Mucosa of stomach (tissue), 1 donor: ENCODE data around the gene ART5.
"Not testable (repeated sequence)": the region's sequence is repeated elsewhere in the genome, so short reads cannot be mapped to it uniquely, and the experiment has no call there.

Experiments
- H3K27me3 ChIP-seq: one replicate; pipeline ENCODE4 v1.7.0; 2013; ENCODE audit warnings: mild to moderate bottlenecking, low read length; ENCODE audit not compliant: control insufficient read depth, insufficient read depth
- H3K36me3 ChIP-seq: one replicate; pipeline ENCODE4 v1.7.0; 2013; ENCODE audit warnings: low read length; ENCODE audit not compliant: control insufficient read depth, insufficient read depth
- H3K4me1 ChIP-seq: one replicate; pipeline ENCODE4 v1.7.0; 2013; ENCODE audit warnings: mild to moderate bottlenecking, low read length; ENCODE audit not compliant: control insufficient read depth, insufficient read depth
- H3K4me3 ChIP-seq: one replicate; pipeline ENCODE4 v1.7.0; 2013; ENCODE audit warnings: low read length
- H3K9ac ChIP-seq: one replicate; pipeline ENCODE4 v1.7.0; 2013; ENCODE audit warnings: mild to moderate bottlenecking, low read length, moderate library complexity
- H3K9me3 ChIP-seq: one replicate; pipeline ENCODE4 v1.7.0; 2013; ENCODE audit warnings: mild to moderate bottlenecking, low read length, moderate library complexity; ENCODE audit not compliant: control insufficient read depth
- donor health status: Pancreatic carcinoma.

The ART5 gene

GRCh38 chr11:3611976-3612678 is 29.7 kb downstream of the ART5 start:
- H3K27me3 ChIP-seq: peaks cover 5% of the 10 kb centered on the region
- no peak overlapping the region for H3K4me3 ChIP-seq
- H3K4me1 ChIP-seq: no peaks in the 10 kb centered on the region
- H3K9ac ChIP-seq: no peak overlapping the region
- H3K9me3 ChIP-seq: no peaks in the 10 kb centered on the region
- no peaks in the 10 kb centered on the region for H3K36me3 ChIP-seq

DNA sequence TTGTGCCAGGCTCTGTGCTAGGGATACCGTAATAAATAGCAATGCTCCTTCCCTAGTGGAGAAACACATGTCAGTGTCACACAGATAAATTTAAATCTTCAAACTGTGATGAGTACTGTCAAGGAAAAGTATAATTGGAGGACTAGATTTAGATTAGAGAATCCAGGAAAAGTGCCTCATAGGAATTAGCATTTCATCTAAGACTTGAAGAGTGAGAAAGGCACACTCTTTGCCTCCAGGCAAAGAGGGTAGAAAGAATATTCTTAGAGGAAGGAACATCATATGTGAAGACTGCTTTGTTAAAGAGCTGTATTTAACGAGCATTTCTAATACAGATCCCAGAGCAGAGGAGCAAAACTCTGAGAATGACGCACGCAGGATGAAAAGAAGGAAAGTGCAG is 30.9 kb downstream of the ART5 start:
- Histone ChIP-seq H3K4me3 (no peak overlapping the region), H3K9me3 (no peaks in the 10 kb centered on the region), H3K27me3 (peaks cover 3% of the 10 kb centered on the region), H3K36me3 (no peaks in the 10 kb centered on the region), H3K4me1 (no peaks in the 10 kb centered on the region), H3K9ac (no peak overlapping the region)

DNA sequence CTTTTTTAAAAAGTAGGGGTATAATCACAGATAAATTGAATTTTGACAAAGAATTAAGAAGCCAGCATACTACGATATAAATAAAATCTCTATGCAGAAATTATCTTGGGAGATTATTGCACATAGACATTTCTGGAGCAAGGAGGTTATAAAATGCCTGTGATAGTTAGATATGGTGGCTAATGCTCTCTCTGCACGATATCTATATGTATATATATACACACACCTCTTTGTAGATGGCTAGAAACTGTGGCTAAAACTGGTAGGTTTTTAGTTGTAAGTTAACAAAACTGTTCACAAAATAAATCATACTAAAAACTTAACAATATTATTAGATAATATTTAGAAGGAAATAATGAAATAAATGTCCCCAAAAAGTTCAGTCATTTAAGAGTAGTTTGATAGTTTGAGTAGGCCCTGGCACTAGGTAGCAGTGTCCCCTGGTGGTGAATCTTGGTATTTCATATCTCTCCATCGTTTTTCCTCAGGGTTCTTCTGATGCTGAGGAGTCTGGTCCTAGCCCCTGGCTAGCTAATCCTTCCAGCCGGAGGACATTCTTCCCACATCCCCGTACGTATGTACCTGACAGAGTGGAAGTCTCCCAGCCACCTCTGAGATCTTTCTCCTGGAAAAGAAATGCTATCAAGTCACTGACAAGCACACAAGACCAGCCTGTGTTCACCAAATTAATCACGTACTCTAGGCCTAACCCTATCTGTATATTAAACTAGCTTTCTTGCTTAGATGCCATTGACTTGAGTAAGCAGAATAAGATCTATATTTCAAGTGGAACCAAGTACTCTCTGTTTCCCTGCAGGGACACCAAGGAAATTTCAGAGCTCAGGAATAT is 32.2 kb downstream of the ART5 start:
- Histone ChIP-seq H3K4me3 (no peak overlapping the region), H3K9me3 (no peaks in the 10 kb centered on the region)

DNA sequence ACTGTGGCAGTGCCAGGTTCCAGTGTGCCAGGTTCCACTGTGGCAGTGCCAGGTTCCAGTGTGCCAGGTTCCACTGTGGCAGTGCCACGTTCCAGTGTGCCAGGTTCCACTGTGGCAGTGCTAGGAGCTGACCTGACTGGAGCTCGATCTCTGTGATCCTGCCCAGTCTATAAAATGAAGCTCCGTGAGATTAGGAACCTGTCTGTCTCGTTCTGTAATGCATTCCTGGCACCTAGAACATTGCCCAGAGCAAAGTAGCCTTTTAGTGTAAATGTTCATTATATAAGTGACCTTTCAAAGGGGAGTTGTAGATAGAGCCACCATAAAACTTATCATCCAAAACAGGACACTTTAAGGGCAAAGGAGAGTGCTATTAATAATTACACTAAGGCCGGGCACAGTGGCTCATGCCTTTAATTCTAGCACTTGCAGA is 36.0 kb downstream of the ART5 start:
- no peaks in the 10 kb centered on the region for H3K36me3 ChIP-seq
- no peaks in the 10 kb centered on the region for H3K9me3 ChIP-seq
- no peak overlapping the region for H3K9ac ChIP-seq
- no peaks in the 10 kb centered on the region for H3K4me1 ChIP-seq
- no peak overlapping the region for H3K4me3 ChIP-seq
- no peaks in the 10 kb centered on the region for H3K27me3 ChIP-seq

More for the DNA sequence above, 32.2 kb downstream of the ART5 start:
- H3K4me1 ChIP-seq: no peaks in the 10 kb centered on the region
- H3K36me3 ChIP-seq: no peaks in the 10 kb centered on the region
- H3K27me3 ChIP-seq: no peaks in the 10 kb centered on the region
- H3K9ac ChIP-seq: no peak overlapping the region

GRCh38 chr11:3605283-3605662 is 36.5 kb downstream of the ART5 start:
- Histone ChIP-seq H3K27me3 (no peaks in the 10 kb centered on the region), H3K9ac (no peak overlapping the region), H3K4me1 (no peaks in the 10 kb centered on the region), H3K9me3 (no peaks in the 10 kb centered on the region), H3K36me3 (no peaks in the 10 kb centered on the region), H3K4me3 (no peak overlapping the region)

DNA sequence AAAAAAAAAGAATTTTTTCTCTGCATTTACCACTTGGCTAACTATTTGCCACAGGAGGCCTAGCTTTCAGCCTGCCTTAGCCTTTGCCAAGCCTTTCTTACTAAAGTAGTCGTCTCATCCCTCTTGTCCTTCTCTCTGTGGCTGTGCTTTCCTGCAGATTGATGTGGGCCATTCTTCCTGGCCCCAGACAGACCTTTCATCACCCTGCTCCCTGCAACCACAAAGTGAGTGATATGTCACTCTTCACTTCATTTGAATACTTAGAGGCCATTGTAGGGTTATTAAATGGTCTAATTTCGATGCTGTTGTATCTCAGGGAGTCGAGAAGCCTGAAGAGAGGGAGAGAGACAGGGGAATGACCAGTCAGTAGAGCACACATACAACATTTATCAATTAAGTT is 37.6 kb downstream of the ART5 start:
- Histone ChIP-seq H3K9ac (no peak overlapping the region), H3K36me3 (no peaks in the 10 kb centered on the region), H3K4me1 (no peaks in the 10 kb centered on the region), H3K27me3 (no peaks in the 10 kb centered on the region), H3K9me3 (no peaks in the 10 kb centered on the region), H3K4me3 (no peak overlapping the region)

DNA sequence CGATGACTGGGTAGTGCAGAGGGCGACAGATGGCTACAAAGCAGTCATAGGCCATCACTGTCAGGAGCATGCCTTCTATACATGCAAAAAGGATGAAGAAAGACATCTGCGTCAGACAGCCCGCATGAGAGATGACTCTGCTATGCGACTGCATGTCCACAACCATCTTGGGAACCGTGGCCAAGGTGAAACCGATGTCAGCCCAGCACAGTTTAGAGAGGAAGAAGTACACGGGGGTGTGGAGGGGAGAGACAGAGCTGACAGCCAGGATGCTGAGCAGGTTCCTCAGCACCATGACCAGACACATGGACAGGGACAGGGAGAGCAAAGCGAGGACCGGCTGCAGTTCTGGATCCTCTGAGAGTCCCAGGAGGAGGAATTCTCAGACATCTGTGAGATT is 41.6 kb downstream of the ART5 start:
- not testable (repeated sequence) for H3K9ac ChIP-seq, H3K4me3 ChIP-seq, H3K9me3 ChIP-seq, H3K4me1 ChIP-seq, H3K36me3 ChIP-seq, H3K27me3 ChIP-seq

- not testable (repeated sequence) for H3K4me3 ChIP-seq, H3K36me3 ChIP-seq, H3K9ac ChIP-seq, H3K27me3 ChIP-seq, H3K4me1 ChIP-seq, H3K9me3 ChIP-seq
Observed at GRCh38 chr11:3597743-3598142, 44.0 kb downstream of the ART5 start.

DNA sequence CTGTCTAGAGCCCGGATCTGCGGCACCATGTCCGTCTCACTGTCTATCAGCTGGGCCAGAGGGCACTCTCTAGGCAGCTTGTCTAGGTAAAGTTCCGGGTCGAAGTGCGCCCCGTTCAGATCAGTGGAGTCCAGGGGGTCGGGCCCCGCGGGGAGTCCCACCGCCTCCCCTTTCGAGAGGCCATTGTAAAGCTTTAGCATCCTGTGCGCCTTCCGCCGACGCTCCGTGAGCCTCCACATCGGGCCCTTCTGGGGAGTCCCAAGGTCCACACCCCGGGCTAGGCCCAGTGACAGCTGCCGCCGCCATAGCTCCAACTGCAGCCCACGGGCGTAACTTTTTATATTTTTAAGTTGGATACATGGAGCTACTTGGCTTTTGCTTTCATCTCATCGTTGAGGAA is 50.5 kb downstream of the ART5 start:
- H3K9ac ChIP-seq, H3K27me3 ChIP-seq, H3K36me3 ChIP-seq, H3K4me1 ChIP-seq, H3K9me3 ChIP-seq, H3K4me3 ChIP-seq: not testable (repeated sequence)

DNA sequence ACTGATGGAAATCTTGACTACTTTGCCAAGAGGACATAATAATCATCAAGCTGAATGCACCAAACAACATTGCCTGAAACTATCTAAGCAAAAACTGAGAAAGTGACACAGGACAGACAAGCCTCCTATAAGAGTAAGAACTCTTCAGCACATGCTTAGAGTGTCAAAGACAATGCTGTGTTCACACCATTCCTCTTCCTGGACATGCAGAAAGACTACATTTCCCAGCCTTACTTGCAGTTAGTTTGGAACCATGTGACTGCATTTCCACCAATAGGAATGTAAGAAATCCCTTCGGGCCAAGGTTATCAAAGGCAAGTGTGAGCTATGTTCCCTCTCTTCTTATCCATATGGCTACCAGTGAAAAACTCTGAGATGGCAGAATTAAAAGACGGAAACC is 51.6 kb downstream of the ART5 start:
- H3K9ac ChIP-seq, H3K9me3 ChIP-seq, H3K4me3 ChIP-seq, H3K36me3 ChIP-seq, H3K27me3 ChIP-seq, H3K4me1 ChIP-seq: not testable (repeated sequence)

GRCh38 chr11:3588776-3589175 is 53.0 kb downstream of the ART5 start:
- H3K9ac ChIP-seq, H3K4me3 ChIP-seq, H3K36me3 ChIP-seq, H3K9me3 ChIP-seq, H3K27me3 ChIP-seq, H3K4me1 ChIP-seq: not testable (repeated sequence)
